ENCODE data around the gene FIBCD1.

FIBCD1 gene

GRCh38 chr9:130893341-130894101 is 45.5 kb downstream of the FIBCD1 start:
- no peak for DNase-seq

GRCh38 chr9:130892477-130893304 is 46.4 kb downstream of the FIBCD1 start:
- no peak for DNase-seq

GRCh38 chr9:130891688-130892476 is 47.2 kb downstream of the FIBCD1 start:
- no peak for DNase-seq

GRCh38 chr9:130890870-130891687 is 48.0 kb downstream of the FIBCD1 start:
- no peak for DNase-seq

- DNase-seq: no peak
Observed at GRCh38 chr9:130890124-130890523, 48.9 kb downstream of the FIBCD1 start.

- DNase-seq: no peak
Observed at GRCh38 chr9:130888146-130888885, 50.7 kb downstream of the FIBCD1 start.

GRCh38 chr9:130887494-130888144 is 51.4 kb downstream of the FIBCD1 start:
- DNase-seq: no peak

- DNase-seq: no peak
Observed at GRCh38 chr9:130886981-130887380, 52.1 kb downstream of the FIBCD1 start.

- DNase-seq: no peak
Observed at GRCh38 chr9:130885484-130886375, 53.3 kb downstream of the FIBCD1 start.

GRCh38 chr9:130884542-130885483 is 54.2 kb downstream of the FIBCD1 start:
- DNase-seq: no peak

GRCh38 chr9:130884111-130884531 is 54.9 kb downstream of the FIBCD1 start:
- no peak for DNase-seq

- DNase-seq: no peak
Observed at GRCh38 chr9:130883479-130883878, 55.6 kb downstream of the FIBCD1 start.

GRCh38 chr9:130882696-130883225 is 56.3 kb downstream of the FIBCD1 start:
- DNase-seq: no peak

- no peak for DNase-seq
Observed at GRCh38 chr9:130881516-130881915, 57.5 kb downstream of the FIBCD1 start.

GRCh38 chr9:130880599-130881220 is 58.3 kb downstream of the FIBCD1 start:
- DNase-seq: no peak

GRCh38 chr9:130879863-130880411 is 59.1 kb downstream of the FIBCD1 start:
- DNase-seq: no peak

GRCh38 chr9:130878295-130878694 is 60.8 kb downstream of the FIBCD1 start:
- no peak for DNase-seq

GRCh38 chr9:130877300-130877699 is 61.7 kb downstream of the FIBCD1 start:
- no peak for DNase-seq
